ENCODE data around the gene BMP10. TPM values are rescaled to one million over a fixed set of nuclear protein-coding genes. Genes with fewer than 3 reads are reported as not detected.

The BMP10 gene
- total and polyA plus RNA-seq, 2 of the 8 experiments (the other 6 are each of a cell fraction or from before 2014, with no cell fraction given) = not detected

DNA sequence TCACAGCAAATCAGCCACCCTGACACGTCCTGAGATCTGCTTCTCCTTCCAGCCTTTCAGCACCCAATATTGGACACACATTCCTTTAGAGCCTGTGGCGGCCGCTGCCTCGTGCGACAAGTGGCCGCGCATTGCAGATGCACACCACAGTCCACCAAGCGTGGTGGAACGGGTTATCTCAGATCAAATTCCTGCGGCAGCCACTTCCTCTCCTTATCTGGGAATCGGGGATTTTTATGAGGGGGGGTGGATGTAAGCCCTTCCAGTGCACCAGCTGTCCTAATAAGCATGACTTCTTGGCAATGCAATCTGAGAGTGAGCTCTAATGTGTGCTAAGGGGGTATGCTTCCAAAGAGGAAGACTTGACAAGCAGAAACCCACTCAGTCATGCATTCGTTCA lies 18.3 kb upstream of the BMP10 start:
- no peak overlapping the region for H3K4me2 ChIP-seq (ENCODE audit: insufficient read depth in 1 of 2, low read depth in 2 of 2, low read length in 2 of 2)
- no peak for FAIRE-seq
- CTCF ChIA-PET (ENCODE audit: partially characterized antibody) = interaction anchor here (0.6 to 1.3 kb wide), 5 partner anchors 12 to 504 kb away, joined by 3 read pairs; no protein-coding TSS in a partner anchor

More for the DNA sequence above, 18.3 kb upstream of the BMP10 start:
- POLR2A ChIA-PET (ENCODE audit: partially characterized antibody) = no interaction called here
- H2BK20ac ChIP-seq (ENCODE audit: low read length) = no peak overlapping the region
- H3K4me1 ChIP-seq (replicated peaks in 1 of 4; ENCODE audit: control insufficient read depth in 3 of 4, insufficient read depth in 4 of 4, low read length in 3 of 4) = no peaks in the 10 kb centered on the region
- no peaks in the 10 kb centered on the region for H3K9me3 ChIP-seq (ENCODE audit: insufficient read depth in 2 of 2, low read depth in 1 of 2, low read length in 1 of 2)
- no peak overlapping the region for H4K91ac ChIP-seq (replicated peaks; ENCODE audit: insufficient read length, low read length)
- no peaks in the 10 kb centered on the region for H3K27me3 ChIP-seq (replicated peaks in 1 of 4; ENCODE audit: control insufficient read depth in 3 of 4, extremely low read depth in 1 of 4, insufficient read depth in 3 of 4, low read length in 3 of 4)
- H2BK5ac ChIP-seq (ENCODE audit: low read depth, low read length) = no peak overlapping the region
- H4K8ac ChIP-seq (ENCODE audit: extremely low read depth, insufficient read depth, low read length) = peak overlapping the region; percentile 51; the same call in 1 of the 2 replicates
- H2BK120ac ChIP-seq (replicated peaks; ENCODE audit: low read depth, low read length) = no peak overlapping the region
- no peak overlapping the region for H3K4ac ChIP-seq (replicated peaks; ENCODE audit: insufficient read length, low read depth, low read length)
- H3K9ac ChIP-seq (replicated peaks in 1 of 4; ENCODE audit: extremely low read depth in 1 of 4, low read depth in 3 of 4, low read length in 3 of 4) = no peak overlapping the region
- no peak overlapping the region for H2BK12ac ChIP-seq (ENCODE audit: low read depth, low read length)
- no peak overlapping the region for H3K56ac ChIP-seq (replicated peaks; ENCODE audit: insufficient read length, low read depth, low read length)
- DNase-seq (ENCODE audit: low read depth in 1 of 2, low spot score in 2 of 2) = no peak
- TF ChIP-seq POLR2AphosphoS5 (IDR thresholded peaks at IDR 0.05; ENCODE audit: low read depth, low read length) = no peak
- H3K27ac ChIP-seq (ENCODE audit: low read depth, low read length) = no peak overlapping the region
- no peak overlapping the region for H2BK15ac ChIP-seq (ENCODE audit: low read length)
- no peak overlapping the region for H3K14ac ChIP-seq (ENCODE audit: insufficient read length)
- no peaks in the 10 kb centered on the region for H4K20me1 ChIP-seq (replicated peaks in 1 of 2; ENCODE audit: control insufficient read depth in 1 of 2, insufficient read depth in 2 of 2, low read length in 2 of 2)
- no peaks in the 10 kb centered on the region for H3K79me1 ChIP-seq (ENCODE audit: low read depth, low read length)
- no peak overlapping the region for H4K5ac ChIP-seq (ENCODE audit: insufficient read length, low read depth, low read length)
- H3K4me3 ChIP-seq (ENCODE audit: extremely low read depth in 1 of 4, insufficient read depth in 2 of 4, low read depth in 3 of 4, low read length in 4 of 4) = no peak overlapping the region
- no peak overlapping the region for H2AK5ac ChIP-seq (ENCODE audit: low read depth, low read length)
- no peaks in the 10 kb centered on the region for H3K79me2 ChIP-seq (ENCODE audit: control insufficient read depth in 1 of 2, insufficient read depth in 2 of 2, low read length in 2 of 2)
- no peaks in the 10 kb centered on the region for H3K36me3 ChIP-seq (ENCODE audit: control insufficient read depth in 2 of 4, insufficient read depth in 4 of 4, low read length in 3 of 4)
- H3K18ac ChIP-seq (ENCODE audit: extremely low read depth, low read length) = no peak overlapping the region
- H3K23ac ChIP-seq (ENCODE audit: insufficient read length) = no peak overlapping the region
- no peaks in the 10 kb centered on the region for H3K23me2 ChIP-seq (ENCODE audit: low read depth, low read length)
- 91% methylated on average over 12 of the region's 12 CpGs; no CpG with 5 or more reads in 1 of the 2 experiments for WGBS, 2 experiments (ENCODE audit: extremely low coverage in 1 of 2, insufficient coverage in 1 of 2, insufficient read length in 1 of 2, insufficient replicate concordance in 2 of 2, low coverage in 1 of 2, low lambda C conversion rate in 2 of 2, missing lambda C conversion rate in 1 of 2)
- no peak overlapping the region for H2AFZ ChIP-seq (ENCODE audit: low read length)
